Activated naive CD4-positive, alpha-beta T cell treated with anti-CD3 and anti-CD28 coated beads, Interleukin-2, amount 10 ng/mL, durations not matched to agents 7 days and 5 days (primary cell): ENCODE measurements around the gene EPB41.
"Not testable (repeated sequence)": the region's sequence is repeated elsewhere in the genome, so short reads cannot be mapped to it uniquely, and the experiment has no call there.

Experiments
- CTCF ChIA-PET: fragments of 350-600 bp; sonication (Branson Sonifier 250); formaldehyde crosslinking; loops from one replicate; lab custom pipeline; 2021; ENCODE audit warnings: antibody characterized with exemption; lab: Charles Lee
- DNase-seq: peaks from one replicate; pipeline ENCODE4 v3.0.0-alpha.2; 2020
- H3K27ac Mint-ChIP-seq: one replicate; pipeline ENCODE4 v1.8.0; 2021; ENCODE audit warnings: mild to moderate bottlenecking, moderate library complexity, mixed read lengths
- H3K27me3 Mint-ChIP-seq: one replicate; pipeline ENCODE4 v1.8.0; 2021; ENCODE audit warnings: mild to moderate bottlenecking, mixed read lengths
- H3K36me3 Mint-ChIP-seq: one replicate; pipeline ENCODE4 v1.8.0; 2021; ENCODE audit warnings: mixed read lengths
- H3K4me1 Mint-ChIP-seq: one replicate; pipeline ENCODE4 v1.8.0; 2021; ENCODE audit warnings: mixed read lengths
- H3K4me3 Mint-ChIP-seq: one replicate; pipeline ENCODE4 v1.8.0; 2021; ENCODE audit warnings: mild to moderate bottlenecking, moderate library complexity, mixed read lengths
- H3K9me3 Mint-ChIP-seq: one replicate; pipeline ENCODE4 v1.8.0; 2021; ENCODE audit warnings: mixed read lengths

EPB41 gene

GRCh38 chr1:28925350-28925891 is 11.1 kb downstream of the EPB41 start:
- no peak for DNase-seq
- Mint-ChIP-seq H3K27ac (peak overlapping the region; percentile 97), H3K9me3 (no peaks in the 10 kb centered on the region), H3K27me3 (no peaks in the 10 kb centered on the region), H3K4me1 (peaks cover 75% of the 10 kb centered on the region), H3K4me3 (peak overlapping the region; percentile 17), H3K36me3 (peaks cover 19% of the 10 kb centered on the region)
- CTCF ChIA-PET = no interaction called here

- peaks cover 73% of the 10 kb centered on the region for H3K4me1 Mint-ChIP-seq
- CTCF ChIA-PET = interaction anchor here (0.8 kb wide), 1 partner anchor 107 kb away, joined by 3 read pairs; no protein-coding TSS in a partner anchor
- H3K27ac Mint-ChIP-seq = peak overlapping the region; percentile 97
- H3K36me3 Mint-ChIP-seq = peaks cover 15% of the 10 kb centered on the region
- no peaks in the 10 kb centered on the region for H3K27me3 Mint-ChIP-seq
- peak overlapping the region; percentile 66 for H3K4me3 Mint-ChIP-seq
- H3K9me3 Mint-ChIP-seq = no peaks in the 10 kb centered on the region
- peak; percentile 55 for DNase-seq
Measured at GRCh38 chr1:28926629-28927265, 12.4 kb downstream of the EPB41 start.

- H3K4me1 Mint-ChIP-seq = peaks cover 73% of the 10 kb centered on the region
Measured at GRCh38 chr1:28927266-28927647, 12.9 kb downstream of the EPB41 start.

GRCh38 chr1:28927648-28928313 is 13.4 kb downstream of the EPB41 start:
- H3K4me1 Mint-ChIP-seq = peaks cover 73% of the 10 kb centered on the region

More at GRCh38 chr1:28927266-28927647, 12.9 kb downstream of the EPB41 start:
- peaks cover 14% of the 10 kb centered on the region for H3K36me3 Mint-ChIP-seq
- peak overlapping the region; percentile 66 for H3K4me3 Mint-ChIP-seq
- no peak for DNase-seq
- CTCF ChIA-PET = interaction anchor here (0.8 kb wide), 1 partner anchor 107 kb away, joined by 3 read pairs; no protein-coding TSS in a partner anchor
- H3K9me3 Mint-ChIP-seq = no peaks in the 10 kb centered on the region
- peak overlapping the region; percentile 97 for H3K27ac Mint-ChIP-seq
- H3K27me3 Mint-ChIP-seq = no peaks in the 10 kb centered on the region

GRCh38 chr1:28928314-28928941 is 14.1 kb downstream of the EPB41 start:
- no peaks in the 10 kb centered on the region for H3K27me3 Mint-ChIP-seq
- CTCF ChIA-PET = interaction anchor here (1.3 kb wide), 1 partner anchor 14 kb away, joined by 3 read pairs; the partner anchor contains the start of gene EPB41
- H3K27ac Mint-ChIP-seq = peak overlapping the region; percentile 97
- H3K9me3 Mint-ChIP-seq = no peaks in the 10 kb centered on the region
- peaks cover 76% of the 10 kb centered on the region for H3K4me1 Mint-ChIP-seq
- H3K4me3 Mint-ChIP-seq = peak overlapping the region; percentile 66
- peaks cover 19% of the 10 kb centered on the region for H3K36me3 Mint-ChIP-seq
- no peak for DNase-seq

More at GRCh38 chr1:28927648-28928313, 13.4 kb downstream of the EPB41 start:
- Mint-ChIP-seq H3K27me3 (no peaks in the 10 kb centered on the region), H3K27ac (peak overlapping the region; percentile 97), H3K36me3 (peaks cover 19% of the 10 kb centered on the region), H3K9me3 (no peaks in the 10 kb centered on the region), H3K4me3 (peak overlapping the region; percentile 66)
- no peak for DNase-seq
- CTCF ChIA-PET = interaction anchor here (1.3 kb wide), 1 partner anchor 14 kb away, joined by 3 read pairs; the partner anchor contains the start of gene EPB41

GRCh38 chr1:28933277-28933676 is 18.9 kb downstream of the EPB41 start:
- Mint-ChIP-seq H3K27ac (peak overlapping the region; percentile 1), H3K27me3 (no peaks in the 10 kb centered on the region), H3K36me3 (peaks cover 30% of the 10 kb centered on the region), H3K4me3 (no peak overlapping the region), H3K4me1 (peaks cover 58% of the 10 kb centered on the region), H3K9me3 (peaks cover 5% of the 10 kb centered on the region)
- no peak for DNase-seq
- CTCF ChIA-PET = interaction anchor here (1.1 kb wide), 1 partner anchor 51 kb away, joined by 3 read pairs; no protein-coding TSS in a partner anchor

GRCh38 chr1:28933918-28934317 is 19.5 kb downstream of the EPB41 start:
- CTCF ChIA-PET = no interaction called here
- Mint-ChIP-seq H3K27ac (no peak overlapping the region), H3K4me3 (no peak overlapping the region), H3K36me3 (peaks cover 31% of the 10 kb centered on the region), H3K9me3 (peaks cover 5% of the 10 kb centered on the region), H3K4me1 (peaks cover 52% of the 10 kb centered on the region), H3K27me3 (no peaks in the 10 kb centered on the region)
- no peak for DNase-seq

- CTCF ChIA-PET = no interaction called here
- Mint-ChIP-seq H3K4me1 (peaks cover 51% of the 10 kb centered on the region), H3K27ac (no peak overlapping the region), H3K36me3 (peaks cover 34% of the 10 kb centered on the region), H3K9me3 (peaks cover 5% of the 10 kb centered on the region), H3K27me3 (no peaks in the 10 kb centered on the region), H3K4me3 (no peak overlapping the region)
- no peak for DNase-seq
Measured at GRCh38 chr1:28934676-28935075, 20.3 kb downstream of the EPB41 start.

- no peak overlapping the region for H3K4me3 Mint-ChIP-seq
- H3K4me1 Mint-ChIP-seq = peaks cover 49% of the 10 kb centered on the region
- H3K27me3 Mint-ChIP-seq = no peaks in the 10 kb centered on the region
- no peak for DNase-seq
- CTCF ChIA-PET = no interaction called here
- peaks cover 5% of the 10 kb centered on the region for H3K9me3 Mint-ChIP-seq
- H3K36me3 Mint-ChIP-seq = peaks cover 34% of the 10 kb centered on the region
- peak overlapping the region; percentile 58 for H3K27ac Mint-ChIP-seq
Measured at GRCh38 chr1:28935293-28935692, 20.9 kb downstream of the EPB41 start.

- Mint-ChIP-seq H3K4me3 (no peak overlapping the region), H3K27ac (no peak overlapping the region)
Measured at GRCh38 chr1:28936094-28936493, 21.7 kb downstream of the EPB41 start.

GRCh38 chr1:28936528-28936927 is 22.2 kb downstream of the EPB41 start:
- H3K27ac Mint-ChIP-seq = no peak overlapping the region
- no peaks in the 10 kb centered on the region for H3K27me3 Mint-ChIP-seq
- CTCF ChIA-PET = interaction anchor here (0.6 kb wide), 1 partner anchor 14 kb away, joined by 3 read pairs; no protein-coding TSS in a partner anchor
- H3K9me3 Mint-ChIP-seq = peaks cover 5% of the 10 kb centered on the region
- peaks cover 53% of the 10 kb centered on the region for H3K4me1 Mint-ChIP-seq
- no peak overlapping the region for H3K4me3 Mint-ChIP-seq
- no peak for DNase-seq
- peaks cover 38% of the 10 kb centered on the region for H3K36me3 Mint-ChIP-seq

More at GRCh38 chr1:28936094-28936493, 21.7 kb downstream of the EPB41 start:
- H3K36me3 Mint-ChIP-seq = peaks cover 36% of the 10 kb centered on the region
- peaks cover 5% of the 10 kb centered on the region for H3K9me3 Mint-ChIP-seq
- no peak for DNase-seq
- H3K4me1 Mint-ChIP-seq = peaks cover 51% of the 10 kb centered on the region
- CTCF ChIA-PET = interaction anchor here (0.6 kb wide), 1 partner anchor 14 kb away, joined by 3 read pairs; no protein-coding TSS in a partner anchor
- H3K27me3 Mint-ChIP-seq = no peaks in the 10 kb centered on the region

GRCh38 chr1:28943581-28943980 is 29.2 kb downstream of the EPB41 start:
- H3K4me1 Mint-ChIP-seq = peaks cover 28% of the 10 kb centered on the region
- CTCF ChIA-PET, DNase-seq, H3K4me3 Mint-ChIP-seq, H3K27me3 Mint-ChIP-seq, H3K9me3 Mint-ChIP-seq, H3K27ac Mint-ChIP-seq: not testable (repeated sequence)
- H3K36me3 Mint-ChIP-seq = peaks cover 20% of the 10 kb centered on the region

GRCh38 chr1:28950006-28950405 is 35.6 kb downstream of the EPB41 start:
- Mint-ChIP-seq H3K9me3 (no peaks in the 10 kb centered on the region), H3K4me3 (no peak overlapping the region), H3K4me1 (peaks cover 12% of the 10 kb centered on the region), H3K36me3 (peaks cover 11% of the 10 kb centered on the region), H3K27ac (no peak overlapping the region), H3K27me3 (no peaks in the 10 kb centered on the region)
- CTCF ChIA-PET = no interaction called here
- no peak for DNase-seq

- CTCF ChIA-PET = no interaction called here
- Mint-ChIP-seq H3K4me1 (peaks cover 12% of the 10 kb centered on the region), H3K36me3 (peaks cover 11% of the 10 kb centered on the region), H3K4me3 (no peak overlapping the region), H3K27ac (peak overlapping the region; percentile 55), H3K27me3 (no peaks in the 10 kb centered on the region), H3K9me3 (no peaks in the 10 kb centered on the region)
- no peak for DNase-seq
Measured at GRCh38 chr1:28950449-28950848, 36.1 kb downstream of the EPB41 start.
